ENCODE data around the gene ZMYND12.

- TF ChIP-seq, protein P1, sequence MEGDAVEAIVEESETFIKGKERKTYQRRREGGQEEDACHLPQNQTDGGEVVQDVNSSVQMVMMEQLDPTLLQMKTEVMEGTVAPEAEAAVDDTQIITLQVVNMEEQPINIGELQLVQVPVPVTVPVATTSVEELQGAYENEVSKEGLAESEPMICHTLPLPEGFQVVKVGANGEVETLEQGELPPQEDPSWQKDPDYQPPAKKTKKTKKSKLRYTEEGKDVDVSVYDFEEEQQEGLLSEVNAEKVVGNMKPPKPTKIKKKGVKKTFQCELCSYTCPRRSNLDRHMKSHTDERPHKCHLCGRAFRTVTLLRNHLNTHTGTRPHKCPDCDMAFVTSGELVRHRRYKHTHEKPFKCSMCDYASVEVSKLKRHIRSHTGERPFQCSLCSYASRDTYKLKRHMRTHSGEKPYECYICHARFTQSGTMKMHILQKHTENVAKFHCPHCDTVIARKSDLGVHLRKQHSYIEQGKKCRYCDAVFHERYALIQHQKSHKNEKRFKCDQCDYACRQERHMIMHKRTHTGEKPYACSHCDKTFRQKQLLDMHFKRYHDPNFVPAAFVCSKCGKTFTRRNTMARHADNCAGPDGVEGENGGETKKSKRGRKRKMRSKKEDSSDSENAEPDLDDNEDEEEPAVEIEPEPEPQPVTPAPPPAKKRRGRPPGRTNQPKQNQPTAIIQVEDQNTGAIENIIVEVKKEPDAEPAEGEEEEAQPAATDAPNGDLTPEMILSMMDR (IDR thresholded peaks at IDR 0.05), result no peak
- no peak for TF ChIP-seq EP300 (IDR thresholded peaks at IDR 0.05)
- TF ChIP-seq POLR2A (IDR thresholded peaks at IDR 0.05), result no peak
Measured at GRCh38 chr1:42392255-42392654, 63.6 kb downstream of the ZMYND12 start.

All from ovary (tissue), 3 donors.